K562 (cell line): Measurements from ENCODE around the gene RNF135. TPM values are rescaled to one million over a fixed set of nuclear protein-coding genes. Genes with fewer than 3 reads are reported as not detected.

Source experiments
- ATAC-seq: fragments of 200-7000 bp; cut with Tn5 transposase; 3 replicates; pipeline ENCODE4 v1.9.1; 2020; ENCODE audit warnings: moderate library complexity
- Bru-seq: library from RNA; stranded (reverse); fragments of 400-500 nt; gene quantifications from one replicate; lab custom pipeline; 2021; lab: Mats Ljungman, UMichigan
- BruChase-seq, 2 experiments: library from RNA; stranded (reverse); fragments of 400-500 nt; gene quantifications; one replicate each; lab custom pipeline; 2021; lab: Mats Ljungman, UMichigan
- BruUV-seq: library from RNA; stranded (reverse); fragments of 400-500 nt; replicated peaks from 2 replicates; lab custom pipeline; 2021; lab: Mats Ljungman, UMichigan
- CTCF ChIA-PET: fragments of 300-600 bp; formaldehyde crosslinking; extraction: SDS; loops from one replicate; lab custom pipeline; 2021; ENCODE audit warnings: low intra/inter-chr PET ratio; lab: Yijun Ruan, JAX
- POLR2A ChIA-PET: fragments of 300-600, 350-650 bp; sonication (Branson Sonifier 250); formaldehyde crosslinking; extraction: SDS; loops from one replicate; lab custom pipeline; 2021; ENCODE audit warnings: antibody characterized with exemption, inconsistent platforms; lab: Yijun Ruan, JAX
- DNase-seq, 4 experiments: peaks; one replicate each; pipeline versions ENCODE4 v3.0.0 to v3.0.0-alpha.2; 2011 to 2018; ENCODE audit warnings: low spot score in 3 of 4, mixed read lengths in 3 of 4; ENCODE audit errors: extremely low read depth in 1 of 4
- FAIRE-seq: peaks from 2 replicates; lab custom pipeline; 2011; peaks lifted over from hg19 to GRCh38; lab: Jason Lieb, UNC
- H2AFZ ChIP-seq: 2 replicates; pipeline ENCODE4 v1.6.0; 2011; ENCODE audit warnings: low read depth, low read length, control low read depth, inconsistent platforms
- H3K27ac ChIP-seq: fragments of 200-600 bp; 3 replicates; pipeline ENCODE4 v1.8.0; 2011; ENCODE audit warnings: low read depth, mild to moderate bottlenecking, control low read depth, inconsistent platforms, low read length, moderate library complexity, mixed read lengths; ENCODE audit errors: extremely low read depth
- H3K27me3 ChIP-seq, 2 experiments: fragments of 300-600 bp in 1 of 2; 2 replicates in 1 of 2; 3 replicates in 1 of 2; pipeline versions ENCODE4 v1.6.0 to v1.8.0; 2011; ENCODE audit warnings: inconsistent platforms in 2 of 2, low read length in 2 of 2, mild to moderate bottlenecking in 1 of 2, mixed read lengths in 1 of 2, moderate library complexity in 1 of 2; ENCODE audit not compliant: control insufficient read depth in 2 of 2, insufficient read depth in 2 of 2
- H3K36me3 ChIP-seq: fragments of 300-600 bp; 3 replicates; pipeline ENCODE4 v1.8.0; 2011; ENCODE audit warnings: mild to moderate bottlenecking, low read length, inconsistent platforms; ENCODE audit not compliant: control insufficient read depth, insufficient read depth
- H3K4me1 ChIP-seq, 2 experiments: fragments of 200-600 bp in 1 of 2; replicated peaks in 1 of 2; 2 replicates in 1 of 2; 3 replicates in 1 of 2; pipeline versions ENCODE4 v1.5.1 to v1.8.0; 2011; ENCODE audit warnings: inconsistent platforms in 2 of 2, low read length in 2 of 2, mild to moderate bottlenecking in 1 of 2, mixed read lengths in 1 of 2, moderate library complexity in 1 of 2; ENCODE audit not compliant: control insufficient read depth in 2 of 2, insufficient read depth in 2 of 2
- H3K4me2 ChIP-seq: 2 replicates; pipeline ENCODE4 v1.6.1; 2011; ENCODE audit warnings: low read length, control low read depth, inconsistent platforms, mixed read lengths; ENCODE audit not compliant: insufficient read depth
- H3K4me3 ChIP-seq: fragments of 200-600 bp; sonication (generic), shearing (Covaris generic); 2 replicates; pipeline ENCODE4 v1.5.1; 2016; ENCODE audit warnings: control low read depth, inconsistent platforms
- H3K79me2 ChIP-seq: fragments of 200-600 bp; 3 replicates; pipeline ENCODE4 v1.8.0; 2011; ENCODE audit warnings: low read length, inconsistent platforms; ENCODE audit not compliant: control insufficient read depth, insufficient read depth
- H3K9ac ChIP-seq, 2 experiments: 2 replicates each; pipeline versions ENCODE4 v1.6.0 to v1.6.1; 2011; ENCODE audit warnings: low read depth in 2 of 2, low read length in 2 of 2, control low read depth in 1 of 2, inconsistent platforms in 1 of 2, mild to moderate bottlenecking in 1 of 2, mixed read lengths in 1 of 2; ENCODE audit not compliant: insufficient read depth in 1 of 2
- H3K9me1 ChIP-seq: one replicate; pipeline ENCODE4 v1.6.0; 2011; ENCODE audit warnings: inconsistent platforms, mild to moderate bottlenecking, low read length, moderate library complexity; ENCODE audit not compliant: control insufficient read depth, insufficient read depth
- H3K9me3 ChIP-seq: replicated peaks from 2 replicates; pipeline ENCODE4 v1.5.1; 2011; ENCODE audit warnings: low read depth, low read length, inconsistent platforms; ENCODE audit not compliant: control insufficient read depth, insufficient read depth
- H4K20me1 ChIP-seq: replicated peaks from 2 replicates; pipeline ENCODE4 v1.6.1; 2011; ENCODE audit warnings: low read length, inconsistent platforms, mixed read lengths; ENCODE audit not compliant: control insufficient read depth, insufficient read depth
- OTX1 ChIP-seq: fragments of 450-650 bp; formaldehyde crosslinking; IDR thresholded peaks from 2 replicates; pipeline ENCODE4 v1.4.0; 2022; ENCODE audit warnings: mild to moderate bottlenecking
- SAP30 ChIP-seq: fragments of 200-600 bp; sonication (generic); IDR thresholded peaks from 2 replicates; pipeline ENCODE4 v1.6.1; 2012; ENCODE audit warnings: borderline replicate concordance, low read depth, mild to moderate bottlenecking, moderate library complexity, low read length, control low read depth, inconsistent platforms; ENCODE audit not compliant: insufficient read depth, poor library complexity, severe bottlenecking
- ZBTB33 ChIP-seq: sonication (generic); formaldehyde crosslinking; IDR thresholded peaks from 2 replicates; pipeline ENCODE4 v1.8.1; 2023; ENCODE audit warnings: mild to moderate bottlenecking, missing genetic modification reagents
- ZNF253 ChIP-seq: fragments of 250-450 bp; sonication (Bioruptor Pico); conservative IDR thresholded peaks from 2 replicates; pipeline ENCODE4 v1.6.1; 2021; ENCODE audit warnings: mild to moderate bottlenecking
- WGBS: fragments of 100-300 bp; shearing (Covaris generic); methylation state at CpG from one replicate; pipeline ENCODE4 v1.1.6; 2016; ENCODE audit warnings: low coverage, mixed read lengths; ENCODE audit not compliant: insufficient coverage; ENCODE audit errors: missing lambda C conversion rate; 5-methylcytosine and 5-hydroxymethylcytosine counted together
- in situ Hi-C: fragments of 300-500 bp; cut with MboI; formaldehyde crosslinking; loops from 4 replicates; pipeline ENCODE4 v1.15.0; 2018; ENCODE audit warnings: inconsistent platforms, mixed read lengths
- intact Hi-C: fragments of 100-400 bp; cut with micrococcal nuclease; formaldehyde crosslinking; loops from 2 replicates; pipeline ENCODE4 v1.14.2; 2022
- long read RNA-seq, 3 experiments: library from polyadenylated mRNA in 2 of 3; library from RNA in 1 of 3; unstranded in 2 of 3; stranded (forward) in 1 of 3; transcript quantifications; one replicate each; pipeline ENCODE4 v2.0.0, GENCODE V29; 2019 to 2022
- polyA minus RNA-seq, 3 experiments: library from RNA; depleted of rRNA, polyadenylated mRNA; stranded (reverse); fragments of >200 nt; gene quantifications; 2 replicates each; pipeline ENCODE4 v1.2.3, GENCODE V29; 2011
- polyA plus RNA-seq, 8 experiments: library from polyadenylated mRNA; depleted of rRNA in 4 of 8; stranded (reverse) in 5 of 8; unstranded in 3 of 8; fragments of >200 nt; fragmentation: Nextera tagmentation in 2 of 8; fragmentation: Illumina TruSeq in 1 of 8; extraction: Ambion mirVana in 2 of 8; extraction: Trizol in 1 of 8; gene quantifications; 2 replicates each; pipeline versions ENCODE4 v1.2.1 to v1.2.3, GENCODE V29; 2011 to 2014; ENCODE audit warnings: inconsistent platforms in 1 of 8, missing spikeins in 1 of 8
- total RNA-seq, 7 experiments: library from RNA; depleted of rRNA in 6 of 7; stranded (reverse); fragments of >200 nt in 6 of 7; fragmentation: Illumina TruSeq in 2 of 7; extraction: Trizol in 2 of 7; gene quantifications; 2 replicates each; pipeline versions ENCODE4 v1.2.1 to v1.2.3, GENCODE V29; 2011 to 2021; ENCODE audit warnings: low replicate concordance in 1 of 7

RNF135 gene
- not detected in 2 replicates for total RNA-seq (2011; cell fraction: chromatin; rRNA removed; ENCODE audit: low replicate concordance)
- total RNA-seq (2011; cell fraction: nucleolus; rRNA removed): not detected in 2 replicates
- total RNA-seq (2011; cell fraction: nucleoplasm; rRNA removed): not detected in 2 replicates
- total RNA-seq (2014; rRNA removed): not detected in 2 replicates
- total RNA-seq (2014; rRNA removed; fragmentation: Illumina TruSeq; extraction: Trizol): not detected in 2 replicates
- not detected in 2 replicates for total RNA-seq (2015; rRNA removed; fragmentation: Illumina TruSeq; extraction: Trizol)
- total RNA-seq (2021): 0.09 TPM in 1 of 2 replicates, not detected in the other
- 0.08 TPM in 1 of 2 replicates, not detected in the other for polyA plus RNA-seq (2011; rRNA removed)
- not detected in 2 replicates for polyA plus RNA-seq (2011; cell fraction: cytosol; rRNA removed)
- not detected in 2 replicates for polyA plus RNA-seq (2011; cell fraction: nucleus; rRNA removed)
- 0.08 TPM in 1 of 2 replicates, not detected in the other for polyA plus RNA-seq (2012)
- not detected in 2 replicates for polyA plus RNA-seq (2014; fragmentation: Illumina TruSeq; extraction: Trizol)
- not detected for polyA plus RNA-seq (2014; fragmentation: Nextera tagmentation; extraction: Ambion mirVana)
- not detected in 2 replicates for polyA plus RNA-seq (2014; rRNA removed)
- not detected in 2 replicates for polyA minus RNA-seq (2011; rRNA and poly(A)+ RNA removed)
- polyA minus RNA-seq (2011; cell fraction: cytosol; rRNA and poly(A)+ RNA removed): not detected in 2 replicates
- not detected in 2 replicates for polyA minus RNA-seq (2011; cell fraction: nucleus; rRNA and poly(A)+ RNA removed)
- Bru-seq, nascent RNA: percentile 21 among the genes with signal in this experiment
- BruChase-seq, experiment 1, labeled RNA remaining after a 2-hour chase: percentile 18 among the genes with signal in this experiment
- percentile 20 among the genes with signal in this experiment for BruChase-seq, experiment 2, labeled RNA remaining after a 6-hour chase
- long read RNA-seq, experiment 1: 0 reads
- long read RNA-seq, experiment 2: 0 reads
- long read RNA-seq, experiment 3: 0 reads

GRCh38 chr17:30970831-30971567, at the start of gene RNF135:
RNF135 (plus strand) TSS chr17:30971039; CDS start chr17:30971074, 35 bp downstream.
- Histone ChIP-seq H2AFZ (no peak within 1 kb of the TSS), H3K9ac (no peak within 1 kb of the TSS), H3K4me3 (no peak within 1 kb of the TSS), H3K4me1 (peaks cover 0 to 3% of the 10 kb centered on the region in 2 experiments; a peak in 1 of 5 replicates), H4K20me1 (no peaks in the 10 kb centered on the region), H3K79me2 (no peaks in the 10 kb centered on the region), H3K27me3 (no peaks in the 10 kb centered on the region), H3K9me1 (no peaks in the 10 kb centered on the region), H3K4me2 (no peak within 1 kb of the TSS), H3K36me3 (no peaks in the 10 kb centered on the region), H3K9me3 (no peaks in the 10 kb centered on the region; the same call in 1 of the 2 replicates), H3K27ac (no peak within 1 kb of the TSS)
- no peak for FAIRE-seq
- ATAC-seq: no peak
- DNase-seq: no peak
- intact Hi-C loops: no loop called here
- ChIA-PET CTCF (no interaction called here), POLR2A (interaction anchor here (0.6 kb wide), 1 partner anchor 1731 kb away, joined by 3 read pairs; no protein-coding TSS in a partner anchor)
- WGBS: 83% methylated on average over 30 of the region's 66 CpGs
- BruUV-seq: no TSS peak
- TF ChIP-seq OTX1 (CRISPR knock-in tag): no peak
- no peak for TF ChIP-seq ZNF253 (CRISPR knock-in tag)
- peak; percentile 42 for TF ChIP-seq ZBTB33 (CRISPR knock-in tag)
- TF ChIP-seq SAP30: no peak
- in situ Hi-C loops: no loop called here
